HEK293 (cell line): ENCODE results near the gene BANF2.

ENCODE experiments used
- CTCF ChIA-PET: fragments of 350-600 bp; formaldehyde crosslinking; extraction: SDS; loops from one replicate; lab custom pipeline; 2021; ENCODE audit warnings: antibody characterized with exemption; lab: Yijun Ruan, JAX
- POLR2A ChIA-PET: fragments of 300-600 bp; formaldehyde crosslinking; extraction: SDS; loops from one replicate; lab custom pipeline; 2020; ENCODE audit warnings: antibody characterized with exemption, inconsistent platforms; lab: Yijun Ruan, JAX
- H3K27ac ChIP-seq: fragments of 200-500 bp; sonication (Bioruptor generic); 2 replicates; pipeline ENCODE4 v1.5.1; 2014; ENCODE audit warnings: low read depth, low read length, control low read depth, inconsistent platforms; ENCODE audit errors: extremely low read depth
- H3K36me3 ChIP-seq, 2 experiments: fragments of 200-500 bp in 1 of 2; sonication (Bioruptor generic) in 1 of 2; 1 replicate in 1 of 2; 2 replicates in 1 of 2; pipeline ENCODE4 v1.5.1; 2014 to 2017; ENCODE audit warnings: inconsistent platforms in 2 of 2, low read length in 2 of 2; ENCODE audit not compliant: control insufficient read depth in 2 of 2, insufficient read depth in 1 of 2
- H3K4me1 ChIP-seq: fragments of 200-500 bp; sonication (Bioruptor generic); 2 replicates; pipeline ENCODE4 v1.5.1; 2014; ENCODE audit warnings: mild to moderate bottlenecking, low read length, inconsistent platforms; ENCODE audit not compliant: control insufficient read depth, insufficient read depth
- H3K4me3 ChIP-seq: 2 replicates; pipeline ENCODE4 v1.5.1; 2011; ENCODE audit warnings: low read depth, mild to moderate bottlenecking, control low read depth, low read length, moderate library complexity
- H3K9me3 ChIP-seq: fragments of 200-500 bp; sonication (Bioruptor generic); 2 replicates; pipeline ENCODE4 v1.5.1; 2014; ENCODE audit warnings: low read depth, low read length, inconsistent platforms; ENCODE audit not compliant: control insufficient read depth, insufficient read depth
- EGR2 ChIP-seq: fragments of 450-650 bp; formaldehyde crosslinking; IDR thresholded peaks from 2 replicates; pipeline ENCODE4 v1.5.1; 2016; ENCODE audit warnings: low read depth, missing biosample characterization, missing genetic modification characterization
- HOXA7 ChIP-seq: sonication (generic); formaldehyde crosslinking; IDR thresholded peaks from 2 replicates; pipeline ENCODE4 v1.8.1; 2022; ENCODE audit warnings: missing genetic modification reagents, borderline replicate concordance
- KLF16 ChIP-seq: fragments of 450-650 bp; formaldehyde crosslinking; IDR thresholded peaks from 2 replicates; pipeline ENCODE4 v1.5.1; 2017; ENCODE audit warnings: missing biosample characterization, missing genetic modification characterization
- MEIS1 ChIP-seq: sonication (generic); formaldehyde crosslinking; IDR thresholded peaks from 2 replicates; pipeline ENCODE4 v1.8.1; 2022; ENCODE audit warnings: missing genetic modification reagents, mild to moderate bottlenecking, borderline replicate concordance
- MZF1 ChIP-seq: fragments of 450-650 bp; formaldehyde crosslinking; IDR thresholded peaks from 2 replicates; pipeline ENCODE4 v1.5.1; 2017; ENCODE audit warnings: missing biosample characterization, missing genetic modification characterization, borderline replicate concordance
- RBAK ChIP-seq: fragments of 450-650 bp; formaldehyde crosslinking; IDR thresholded peaks from 2 replicates; pipeline ENCODE4 v1.5.1; 2016; ENCODE audit warnings: missing biosample characterization, missing genetic modification characterization
- SALL2 ChIP-seq: fragments of 450-650 bp; formaldehyde crosslinking; IDR thresholded peaks from 2 replicates; pipeline ENCODE4 v1.5.0; 2017; ENCODE audit warnings: missing biosample characterization, mild to moderate bottlenecking, missing genetic modification characterization, borderline replicate concordance
- SETDB1 ChIP-seq: IDR thresholded peaks from one replicate; pipeline ENCODE4 v1.6.1; 2017; ENCODE audit warnings: mild to moderate bottlenecking, low read length, moderate library complexity, mixed read lengths; ENCODE audit not compliant: insufficient read length
- SP2 ChIP-seq: fragments of 450-650 bp; formaldehyde crosslinking; IDR thresholded peaks from 2 replicates; pipeline ENCODE4 v1.5.1; 2016; ENCODE audit warnings: missing biosample characterization, missing genetic modification characterization
- SP7 ChIP-seq: fragments of 450-650 bp; formaldehyde crosslinking; IDR thresholded peaks from 2 replicates; pipeline ENCODE4 v1.5.1; 2016; ENCODE audit warnings: missing biosample characterization, missing genetic modification characterization
- ZFP3 ChIP-seq: fragments of 450-650 bp; formaldehyde crosslinking; IDR thresholded peaks from 2 replicates; pipeline ENCODE4 v1.5.1; 2016; ENCODE audit warnings: low read depth, missing biosample characterization, missing genetic modification characterization
- ZNF114 ChIP-seq: fragments of 450-650 bp; formaldehyde crosslinking; IDR thresholded peaks from 2 replicates; pipeline ENCODE4 v1.5.0; 2017; ENCODE audit warnings: missing biosample characterization, missing genetic modification characterization
- ZNF239 ChIP-seq: fragments of 450-650 bp; formaldehyde crosslinking; IDR thresholded peaks from 2 replicates; pipeline ENCODE4 v1.5.1; 2016; ENCODE audit warnings: missing biosample characterization, missing genetic modification characterization
- ZNF266 ChIP-seq: fragments of 450-650 bp; formaldehyde crosslinking; IDR thresholded peaks from 2 replicates; pipeline ENCODE4 v1.5.1; 2016; ENCODE audit warnings: missing biosample characterization, missing genetic modification characterization, low read depth
- ZNF354C ChIP-seq: fragments of 450-650 bp; formaldehyde crosslinking; IDR thresholded peaks from 2 replicates; pipeline ENCODE4 v1.5.1; 2016; ENCODE audit warnings: missing biosample characterization, missing genetic modification characterization, low read depth, borderline replicate concordance
- ZNF391 ChIP-seq: fragments of 450-650 bp; formaldehyde crosslinking; IDR thresholded peaks from 2 replicates; pipeline ENCODE4 v1.5.1; 2016; ENCODE audit warnings: low read depth, missing biosample characterization, missing genetic modification characterization, borderline replicate concordance
- ZNF501 ChIP-seq: fragments of 450-650 bp; formaldehyde crosslinking; IDR thresholded peaks from 2 replicates; pipeline ENCODE4 v1.5.1; 2016; ENCODE audit warnings: missing biosample characterization, missing genetic modification characterization
- ZNF530 ChIP-seq: fragments of 450-650 bp; formaldehyde crosslinking; IDR thresholded peaks from 2 replicates; pipeline ENCODE4 v1.5.1; 2016; ENCODE audit warnings: low read depth, missing biosample characterization, missing genetic modification characterization
- ZNF561 ChIP-seq: fragments of 450-650 bp; IDR thresholded peaks from 2 replicates; pipeline ENCODE4 v1.5.1; 2018; ENCODE audit warnings: missing biosample characterization, missing genetic modification characterization, borderline replicate concordance
- ZNF707 ChIP-seq: fragments of 450-650 bp; formaldehyde crosslinking; IDR thresholded peaks from 2 replicates; pipeline ENCODE4 v1.5.1; 2016; ENCODE audit warnings: missing biosample characterization, missing genetic modification characterization
- TF ChIP-seq, protein P1 (sequence below): fragments of 450-650 bp; formaldehyde crosslinking; IDR thresholded peaks from 2 replicates; pipeline ENCODE4 v1.5.1; 2016; ENCODE audit warnings: missing biosample characterization, missing genetic modification characterization
- TF ChIP-seq, protein P2 (sequence below): fragments of 450-650 bp; formaldehyde crosslinking; conservative IDR thresholded peaks from 2 replicates; pipeline ENCODE4 v1.5.1; 2016; ENCODE audit warnings: low read depth, missing biosample characterization, missing genetic modification characterization
- TF ChIP-seq, protein P3 (sequence below): fragments of 450-650 bp; formaldehyde crosslinking; IDR thresholded peaks from 2 replicates; pipeline ENCODE4; 2016; ENCODE audit warnings: missing biosample characterization, missing genetic modification characterization
- TF ChIP-seq, protein P4 (sequence below): fragments of 450-650 bp; formaldehyde crosslinking; IDR thresholded peaks from 2 replicates; pipeline ENCODE4 v1.5.1; 2016; ENCODE audit warnings: missing biosample characterization, missing genetic modification characterization

The BANF2 gene

DNA sequence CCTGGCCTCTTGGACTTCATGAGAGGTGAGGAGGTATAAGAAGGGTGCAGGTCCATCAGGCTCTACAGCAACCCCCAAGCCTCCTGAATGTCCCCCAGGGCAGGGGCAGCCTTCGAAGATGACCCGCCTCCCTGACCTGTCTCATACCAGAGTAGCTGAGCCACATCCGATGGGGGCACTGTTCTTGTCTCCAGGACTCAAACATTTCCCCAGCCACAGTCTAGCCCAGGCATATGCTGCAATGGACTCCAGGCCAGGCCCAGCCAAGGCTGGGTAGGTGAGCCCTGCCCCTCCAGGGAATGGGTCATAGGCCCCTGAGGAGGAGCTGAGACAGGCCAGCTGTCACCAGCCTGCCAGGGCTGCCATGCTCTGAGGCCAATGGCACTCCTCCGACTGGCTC lies 65.3 kb downstream of the BANF2 start:
- ChIA-PET POLR2A (no interaction called here), CTCF (no interaction called here)
- H3K36me3 ChIP-seq: no peaks in the 10 kb centered on the region
- no peaks in the 10 kb centered on the region for H3K4me1 ChIP-seq
- H3K27ac ChIP-seq: no peak overlapping the region
- H3K4me3 ChIP-seq: no peak overlapping the region
- TF ChIP-seq KLF16: no peak
- no peak for TF ChIP-seq RBAK (tag by site-specific recombination)
- TF ChIP-seq MZF1 (tag by site-specific recombination): no peak
- no peak for TF ChIP-seq ZFP3 (tag by site-specific recombination)
- TF ChIP-seq SP7 (tag by site-specific recombination): no peak
- TF ChIP-seq ZNF391 (tag by site-specific recombination): no peak
- no peak for TF ChIP-seq ZNF530
- no peak for TF ChIP-seq EGR2 (tag by site-specific recombination)
- no peak for TF ChIP-seq MEIS1 (CRISPR knock-in tag)
- no peak for TF ChIP-seq HOXA7 (CRISPR knock-in tag)
- no peaks in the 10 kb centered on the region for H3K9me3 ChIP-seq

DNA sequence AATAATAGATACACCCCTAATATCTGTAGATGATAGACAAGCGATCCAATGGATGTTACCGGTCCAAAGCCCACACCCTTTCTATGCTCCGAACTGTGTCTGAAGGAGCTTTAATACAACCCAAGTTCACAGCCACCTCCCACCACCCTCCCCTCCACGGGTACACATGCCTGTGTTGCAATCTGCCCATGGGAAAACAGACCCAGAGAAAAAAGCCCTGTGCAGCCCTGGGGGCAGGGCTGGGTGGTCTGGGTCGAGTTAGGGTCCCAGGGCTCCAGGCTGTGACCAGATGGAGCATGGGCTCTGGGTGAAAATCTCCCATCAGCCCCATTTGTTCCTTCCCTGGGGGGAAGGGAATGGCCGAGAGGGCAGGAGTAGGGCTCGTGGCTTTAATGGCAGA lies 65.8 kb downstream of the BANF2 start:
- Histone ChIP-seq H3K27ac (no peak overlapping the region), H3K9me3 (no peaks in the 10 kb centered on the region), H3K4me1 (no peaks in the 10 kb centered on the region), H3K4me3 (no peak overlapping the region), H3K36me3 (no peaks in the 10 kb centered on the region)
- CTCF ChIA-PET: no interaction called here
- POLR2A ChIA-PET: no interaction called here
- TF ChIP-seq, protein P1, sequence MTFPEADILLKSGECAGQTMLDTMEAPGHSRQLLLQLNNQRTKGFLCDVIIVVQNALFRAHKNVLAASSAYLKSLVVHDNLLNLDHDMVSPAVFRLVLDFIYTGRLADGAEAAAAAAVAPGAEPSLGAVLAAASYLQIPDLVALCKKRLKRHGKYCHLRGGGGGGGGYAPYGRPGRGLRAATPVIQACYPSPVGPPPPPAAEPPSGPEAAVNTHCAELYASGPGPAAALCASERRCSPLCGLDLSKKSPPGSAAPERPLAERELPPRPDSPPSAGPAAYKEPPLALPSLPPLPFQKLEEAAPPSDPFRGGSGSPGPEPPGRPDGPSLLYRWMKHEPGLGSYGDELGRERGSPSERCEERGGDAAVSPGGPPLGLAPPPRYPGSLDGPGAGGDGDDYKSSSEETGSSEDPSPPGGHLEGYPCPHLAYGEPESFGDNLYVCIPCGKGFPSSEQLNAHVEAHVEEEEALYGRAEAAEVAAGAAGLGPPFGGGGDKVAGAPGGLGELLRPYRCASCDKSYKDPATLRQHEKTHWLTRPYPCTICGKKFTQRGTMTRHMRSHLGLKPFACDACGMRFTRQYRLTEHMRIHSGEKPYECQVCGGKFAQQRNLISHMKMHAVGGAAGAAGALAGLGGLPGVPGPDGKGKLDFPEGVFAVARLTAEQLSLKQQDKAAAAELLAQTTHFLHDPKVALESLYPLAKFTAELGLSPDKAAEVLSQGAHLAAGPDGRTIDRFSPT (tag by site-specific recombination): no peak
- TF ChIP-seq SETDB1: no peak
- no peak for TF ChIP-seq ZNF114

DNA sequence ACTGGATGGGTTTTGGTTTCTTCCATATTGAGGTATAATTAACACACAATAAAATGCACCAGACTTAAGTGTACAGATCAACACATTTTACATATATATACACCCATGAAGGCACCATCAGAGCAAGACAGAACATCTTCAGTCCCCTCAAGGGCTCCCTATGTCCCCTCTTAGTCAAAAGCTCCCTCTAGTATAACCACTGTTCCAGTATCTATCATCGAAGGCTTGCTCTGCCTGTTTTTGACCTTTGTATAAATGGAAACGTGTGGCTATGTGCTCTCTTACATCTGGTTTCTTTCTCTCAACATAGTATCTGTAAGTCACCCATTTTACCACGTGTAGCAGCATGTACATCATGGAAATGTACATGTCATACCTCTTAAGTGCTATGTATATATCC lies 66.5 kb downstream of the BANF2 start:
- Histone ChIP-seq H3K4me1 (no peaks in the 10 kb centered on the region), H3K9me3 (no peaks in the 10 kb centered on the region), H3K4me3 (no peak overlapping the region), H3K27ac (no peak overlapping the region), H3K36me3 (no peaks in the 10 kb centered on the region)
- ChIA-PET CTCF (no interaction called here), POLR2A (no interaction called here)
- TF ChIP-seq ZNF266 (tag by site-specific recombination) (no peak), SP2 (tag by site-specific recombination) (no peak), ZNF707 (tag by site-specific recombination) (no peak), ZNF239 (tag by site-specific recombination) (no peak), SALL2 (tag by site-specific recombination) (no peak), ZNF501 (no peak), ZNF561 (tag by site-specific recombination) (no peak), ZNF354C (tag by site-specific recombination) (no peak), RBAK (tag by site-specific recombination) (no peak)
- TF ChIP-seq, protein P2, sequence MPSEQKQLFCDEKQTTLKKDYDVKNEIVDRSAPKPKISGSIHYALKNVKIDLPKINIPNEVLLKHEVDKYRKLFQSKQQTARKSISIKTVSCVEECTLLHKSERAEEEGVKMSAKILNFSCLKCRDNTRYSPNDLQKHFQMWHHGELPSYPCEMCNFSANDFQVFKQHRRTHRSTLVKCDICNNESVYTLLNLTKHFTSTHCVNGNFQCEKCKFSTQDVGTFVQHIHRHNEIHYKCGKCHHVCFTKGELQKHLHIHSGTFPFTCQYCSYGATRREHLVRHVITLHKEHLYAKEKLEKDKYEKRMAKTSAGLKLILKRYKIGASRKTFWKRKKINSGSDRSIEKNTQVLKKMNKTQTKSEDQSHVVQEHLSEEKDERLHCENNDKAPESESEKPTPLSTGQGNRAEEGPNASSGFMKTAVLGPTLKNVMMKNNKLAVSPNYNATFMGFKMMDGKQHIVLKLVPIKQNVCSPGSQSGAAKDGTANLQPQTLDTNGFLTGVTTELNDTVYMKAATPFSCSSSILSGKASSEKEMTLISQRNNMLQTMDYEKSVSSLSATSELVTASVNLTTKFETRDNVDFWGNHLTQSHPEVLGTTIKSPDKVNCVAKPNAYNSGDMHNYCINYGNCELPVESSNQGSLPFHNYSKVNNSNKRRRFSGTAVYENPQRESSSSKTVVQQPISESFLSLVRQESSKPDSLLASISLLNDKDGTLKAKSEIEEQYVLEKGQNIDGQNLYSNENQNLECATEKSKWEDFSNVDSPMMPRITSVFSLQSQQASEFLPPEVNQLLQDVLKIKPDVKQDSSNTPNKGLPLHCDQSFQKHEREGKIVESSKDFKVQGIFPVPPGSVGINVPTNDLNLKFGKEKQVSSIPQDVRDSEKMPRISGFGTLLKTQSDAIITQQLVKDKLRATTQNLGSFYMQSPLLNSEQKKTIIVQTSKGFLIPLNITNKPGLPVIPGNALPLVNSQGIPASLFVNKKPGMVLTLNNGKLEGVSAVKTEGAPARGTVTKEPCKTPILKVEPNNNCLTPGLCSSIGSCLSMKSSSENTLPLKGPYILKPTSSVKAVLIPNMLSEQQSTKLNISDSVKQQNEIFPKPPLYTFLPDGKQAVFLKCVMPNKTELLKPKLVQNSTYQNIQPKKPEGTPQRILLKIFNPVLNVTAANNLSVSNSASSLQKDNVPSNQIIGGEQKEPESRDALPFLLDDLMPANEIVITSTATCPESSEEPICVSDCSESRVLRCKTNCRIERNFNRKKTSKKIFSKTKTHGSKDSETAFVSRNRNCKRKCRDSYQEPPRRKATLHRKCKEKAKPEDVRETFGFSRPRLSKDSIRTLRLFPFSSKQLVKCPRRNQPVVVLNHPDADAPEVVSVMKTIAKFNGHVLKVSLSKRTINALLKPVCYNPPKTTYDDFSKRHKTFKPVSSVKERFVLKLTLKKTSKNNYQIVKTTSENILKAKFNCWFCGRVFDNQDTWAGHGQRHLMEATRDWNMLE (tag by site-specific recombination): no peak
- TF ChIP-seq, protein P3, sequence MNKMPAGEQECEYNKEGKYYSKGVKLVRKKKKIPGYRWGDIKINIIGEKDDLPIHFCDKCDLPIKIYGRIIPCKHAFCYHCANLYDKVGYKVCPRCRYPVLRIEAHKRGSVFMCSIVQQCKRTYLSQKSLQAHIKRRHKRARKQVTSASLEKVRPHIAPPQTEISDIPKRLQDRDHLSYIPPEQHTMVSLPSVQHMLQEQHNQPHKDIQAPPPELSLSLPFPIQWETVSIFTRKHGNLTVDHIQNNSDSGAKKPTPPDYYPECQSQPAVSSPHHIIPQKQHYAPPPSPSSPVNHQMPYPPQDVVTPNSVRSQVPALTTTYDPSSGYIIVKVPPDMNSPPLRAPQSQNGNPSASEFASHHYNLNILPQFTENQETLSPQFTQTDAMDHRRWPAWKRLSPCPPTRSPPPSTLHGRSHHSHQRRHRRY (tag by site-specific recombination): no peak
- TF ChIP-seq, protein P4, sequence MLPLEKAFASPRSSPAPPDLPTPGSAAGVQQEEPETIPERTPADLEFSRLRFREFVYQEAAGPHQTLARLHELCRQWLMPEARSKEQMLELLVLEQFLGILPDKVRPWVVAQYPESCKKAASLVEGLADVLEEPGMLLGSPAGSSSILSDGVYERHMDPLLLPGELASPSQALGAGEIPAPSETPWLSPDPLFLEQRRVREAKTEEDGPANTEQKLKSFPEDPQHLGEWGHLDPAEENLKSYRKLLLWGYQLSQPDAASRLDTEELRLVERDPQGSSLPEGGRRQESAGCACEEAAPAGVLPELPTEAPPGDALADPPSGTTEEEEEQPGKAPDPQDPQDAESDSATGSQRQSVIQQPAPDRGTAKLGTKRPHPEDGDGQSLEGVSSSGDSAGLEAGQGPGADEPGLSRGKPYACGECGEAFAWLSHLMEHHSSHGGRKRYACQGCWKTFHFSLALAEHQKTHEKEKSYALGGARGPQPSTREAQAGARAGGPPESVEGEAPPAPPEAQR (tag by site-specific recombination): no peak
